WTC11 (cell line): ENCODE results near the gene LRRC4. TPM values are rescaled to one million over a fixed set of nuclear protein-coding genes. Genes with fewer than 3 reads are reported as not detected.

Source experiments
- ATAC-seq: fragments of 200-7000 bp; cut with Tn5 transposase; 2 replicates; pipeline ENCODE4 v1.10.0; 2021; ENCODE audit warnings: mild to moderate bottlenecking, moderate library complexity
- CTCF ChIA-PET: fragments of 300-600 bp; sonication (Branson Sonifier 250); formaldehyde crosslinking; loops from one replicate; lab custom pipeline; 2021; ENCODE audit warnings: antibody characterized with exemption; lab: Charles Lee
- POLR2A ChIA-PET: fragments of 350-600 bp; sonication (Branson Sonifier 250); formaldehyde crosslinking; loops from one replicate; lab custom pipeline; 2021; ENCODE audit warnings: antibody characterized with exemption; lab: Charles Lee
- DNase-seq: peaks from one replicate; pipeline ENCODE4 v3.0.0; 2021; ENCODE audit warnings: low spot score
- H3K27ac Mint-ChIP-seq: 2 replicates; pipeline ENCODE4 v1.8.0; 2021; ENCODE audit warnings: mixed read lengths
- H3K27me3 Mint-ChIP-seq: 2 replicates; pipeline ENCODE4 v1.8.0; 2021; ENCODE audit warnings: low read depth, mild to moderate bottlenecking, moderate library complexity, mixed read lengths
- H3K36me3 Mint-ChIP-seq: 2 replicates; pipeline ENCODE4 v1.8.0; 2021; ENCODE audit warnings: mixed read lengths
- H3K4me1 Mint-ChIP-seq: 2 replicates; pipeline ENCODE4 v1.8.0; 2022; ENCODE audit warnings: mixed read lengths
- H3K4me3 Mint-ChIP-seq: 2 replicates; pipeline ENCODE4 v1.8.0; 2021; ENCODE audit warnings: mild to moderate bottlenecking, moderate library complexity, mixed read lengths
- H3K9me3 Mint-ChIP-seq: 2 replicates; pipeline ENCODE4 v1.8.0; 2021; ENCODE audit warnings: mixed read lengths
- AFF4 ChIP-seq: sonication (generic); formaldehyde crosslinking; IDR thresholded peaks from 2 replicates; pipeline ENCODE4 v1.8.1; 2023; ENCODE audit warnings: mild to moderate bottlenecking, missing genetic modification reagents, borderline replicate concordance
- ARID4B ChIP-seq: sonication (generic); formaldehyde crosslinking; IDR thresholded peaks from 2 replicates; pipeline ENCODE4 v1.8.0; 2023; ENCODE audit warnings: missing genetic modification reagents, mild to moderate bottlenecking, borderline replicate concordance
- ATF2 ChIP-seq: sonication (generic); formaldehyde crosslinking; IDR thresholded peaks from 2 replicates; pipeline ENCODE4 v1.8.1; 2022; ENCODE audit warnings: low read depth, missing genetic modification reagents, borderline replicate concordance
- ATF3 ChIP-seq: sonication (generic); formaldehyde crosslinking; conservative IDR thresholded peaks from 2 replicates; pipeline ENCODE4 v1.8.1; 2022; ENCODE audit warnings: mild to moderate bottlenecking, missing genetic modification reagents
- ATF6 ChIP-seq: sonication (generic); formaldehyde crosslinking; IDR thresholded peaks from 2 replicates; pipeline ENCODE4 v1.8.1; 2023; ENCODE audit warnings: mild to moderate bottlenecking, missing genetic modification reagents
- CREB1 ChIP-seq: sonication (generic); formaldehyde crosslinking; IDR thresholded peaks from 2 replicates; pipeline ENCODE4 v1.8.0; 2023; ENCODE audit warnings: mild to moderate bottlenecking, missing genetic modification reagents
- CREM ChIP-seq: sonication (generic); formaldehyde crosslinking; IDR thresholded peaks from 2 replicates; pipeline ENCODE4 v1.8.1; 2022; ENCODE audit warnings: mild to moderate bottlenecking, missing genetic modification reagents, moderate library complexity
- EMX1 ChIP-seq: fragments of 250-450 bp; sonication (Bioruptor Pico); IDR thresholded peaks from 2 replicates; pipeline ENCODE4 v1.8.0; 2021; ENCODE audit warnings: mild to moderate bottlenecking
- KAT7 ChIP-seq: sonication (generic); formaldehyde crosslinking; IDR thresholded peaks from 2 replicates; pipeline ENCODE4 v1.8.1; 2023; ENCODE audit warnings: missing genetic modification reagents, mild to moderate bottlenecking, borderline replicate concordance
- MXD4 ChIP-seq: fragments of 250-450 bp; sonication (Bioruptor Pico); IDR thresholded peaks from 2 replicates; pipeline ENCODE4 v1.8.0; 2021; ENCODE audit warnings: mild to moderate bottlenecking, moderate library complexity, borderline replicate concordance
- PREB ChIP-seq: sonication (generic); formaldehyde crosslinking; IDR thresholded peaks from 2 replicates; pipeline ENCODE4 v1.8.1; 2022; ENCODE audit warnings: mild to moderate bottlenecking, missing genetic modification reagents, moderate library complexity, borderline replicate concordance
- RORB ChIP-seq: fragments of 250-450 bp; sonication (Bioruptor Pico); IDR thresholded peaks from 2 replicates; pipeline ENCODE4 v1.9.0; 2021; ENCODE audit warnings: mild to moderate bottlenecking
- USF1 ChIP-seq: sonication (generic); formaldehyde crosslinking; IDR thresholded peaks from 2 replicates; pipeline ENCODE4 v1.8.0; 2022; ENCODE audit warnings: mild to moderate bottlenecking, missing genetic modification reagents
- ZMAT4 ChIP-seq: fragments of 250-450 bp; sonication (Bioruptor Pico); IDR thresholded peaks from 2 replicates; pipeline ENCODE4 v1.9.0; 2021; ENCODE audit warnings: mild to moderate bottlenecking
- ZNF396 ChIP-seq: fragments of 250-450 bp; sonication (Bioruptor Pico); IDR thresholded peaks from 2 replicates; pipeline ENCODE4 v1.8.0; 2021; ENCODE audit warnings: mild to moderate bottlenecking, moderate library complexity, borderline replicate concordance
- ZNF423 ChIP-seq: fragments of 250-450 bp; sonication (Bioruptor Pico); IDR thresholded peaks from 2 replicates; pipeline ENCODE4 v2.1.2; 2022; ENCODE audit warnings: mild to moderate bottlenecking, moderate library complexity
- ZNF532 ChIP-seq: fragments of 250-450 bp; sonication (Bioruptor Pico); IDR thresholded peaks from 2 replicates; pipeline ENCODE4 v1.9.0; 2021; ENCODE audit warnings: mild to moderate bottlenecking, borderline replicate concordance
- total RNA-seq: library from RNA; stranded (reverse); gene quantifications from 3 replicates; pipeline ENCODE4 v1.2.3, GENCODE V29; 2021

Gene LRRC4
- total RNA-seq, 1 experiment from 2014 or later, result 14.9 TPM

- TF ChIP-seq ATF6 (CRISPR knock-in tag) (no peak), AFF4 (CRISPR knock-in tag) (no peak), RORB (CRISPR knock-in tag) (no peak), CREM (CRISPR knock-in tag) (no peak), CREB1 (CRISPR knock-in tag) (no peak), MXD4 (CRISPR knock-in tag) (no peak)
These were observed 40.6 kb upstream of the LRRC4 start (continued) for GRCh38 chr7:128071801-128072200.

GRCh38 chr7:128071376-128071775 lies 40.1 kb upstream of the LRRC4 start:
- ATAC-seq, result no peak
- Mint-ChIP-seq H3K4me3 (no peak overlapping the region), H3K27ac (no peak overlapping the region), H3K36me3 (no peaks in the 10 kb centered on the region), H3K9me3 (no peaks in the 10 kb centered on the region), H3K4me1 (peaks cover 10% of the 10 kb centered on the region; the same call in 1 of the 2 replicates), H3K27me3 (no peaks in the 10 kb centered on the region)
- DNase-seq, result no peak
- CTCF ChIA-PET, result no interaction called here
- POLR2A ChIA-PET, result no interaction called here
- TF ChIP-seq PREB (CRISPR knock-in tag) (no peak), ATF3 (CRISPR knock-in tag) (no peak), ZMAT4 (no peak), ZNF423 (no peak), ZNF532 (CRISPR knock-in tag) (no peak), KAT7 (CRISPR knock-in tag) (no peak), ATF2 (CRISPR knock-in tag) (no peak), ARID4B (CRISPR knock-in tag) (no peak), EMX1 (CRISPR knock-in tag) (no peak), ZNF396 (CRISPR knock-in tag) (no peak), RORB (CRISPR knock-in tag) (no peak), USF1 (CRISPR knock-in tag) (no peak)
